ENCODE results near the gene PLA2R1. TPM values are rescaled to one million over a fixed set of nuclear protein-coding genes. Genes with fewer than 3 reads are reported as not detected.

PLA2R1 gene
- total and polyA plus RNA-seq, 10 of the 15 experiments (the other 5 are each of a cell fraction or from before 2014, with no cell fraction given) = 0.01 to 0.05 (median 0.02) TPM; not detected in 6

DNA sequence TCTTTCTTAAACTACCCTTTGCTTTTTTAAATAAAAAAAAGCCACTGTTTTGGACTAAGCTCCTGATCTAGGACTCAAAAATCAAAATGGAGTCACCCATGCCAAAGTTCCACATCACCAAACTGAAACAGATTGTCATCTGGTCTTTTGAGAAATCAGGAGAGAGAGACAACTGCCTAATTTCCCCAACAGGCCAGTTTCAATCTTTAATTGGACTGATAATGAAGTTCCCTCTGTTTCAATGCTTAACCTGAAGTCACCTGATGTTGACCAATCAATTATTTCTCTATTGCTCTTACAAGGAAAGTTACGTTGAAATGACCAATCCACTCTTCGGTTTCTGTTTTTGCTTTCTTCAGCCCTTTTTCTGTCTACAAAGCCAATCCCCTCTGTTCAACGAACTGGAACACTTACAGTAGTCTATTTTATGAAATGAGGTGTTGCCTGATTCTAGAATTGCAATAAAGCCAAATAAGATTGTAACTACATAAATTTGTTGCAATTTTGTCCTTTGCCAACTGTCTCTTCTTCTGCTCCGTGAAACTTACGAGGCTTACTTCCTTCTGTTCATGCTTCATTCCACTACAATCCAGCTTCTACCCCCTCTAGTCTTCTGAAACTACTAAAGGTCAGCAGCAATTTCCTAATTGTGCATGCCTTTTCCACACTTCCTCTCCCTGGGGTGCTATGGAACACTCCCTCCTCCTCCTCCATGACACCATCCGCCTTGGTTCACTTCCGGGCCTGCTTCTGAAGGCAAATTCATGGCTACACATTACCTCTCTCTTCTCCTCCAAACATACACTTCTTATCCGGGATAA, 169.2 kb downstream of the PLA2R1 start (continued):
- TF ChIP-seq, protein P1, sequence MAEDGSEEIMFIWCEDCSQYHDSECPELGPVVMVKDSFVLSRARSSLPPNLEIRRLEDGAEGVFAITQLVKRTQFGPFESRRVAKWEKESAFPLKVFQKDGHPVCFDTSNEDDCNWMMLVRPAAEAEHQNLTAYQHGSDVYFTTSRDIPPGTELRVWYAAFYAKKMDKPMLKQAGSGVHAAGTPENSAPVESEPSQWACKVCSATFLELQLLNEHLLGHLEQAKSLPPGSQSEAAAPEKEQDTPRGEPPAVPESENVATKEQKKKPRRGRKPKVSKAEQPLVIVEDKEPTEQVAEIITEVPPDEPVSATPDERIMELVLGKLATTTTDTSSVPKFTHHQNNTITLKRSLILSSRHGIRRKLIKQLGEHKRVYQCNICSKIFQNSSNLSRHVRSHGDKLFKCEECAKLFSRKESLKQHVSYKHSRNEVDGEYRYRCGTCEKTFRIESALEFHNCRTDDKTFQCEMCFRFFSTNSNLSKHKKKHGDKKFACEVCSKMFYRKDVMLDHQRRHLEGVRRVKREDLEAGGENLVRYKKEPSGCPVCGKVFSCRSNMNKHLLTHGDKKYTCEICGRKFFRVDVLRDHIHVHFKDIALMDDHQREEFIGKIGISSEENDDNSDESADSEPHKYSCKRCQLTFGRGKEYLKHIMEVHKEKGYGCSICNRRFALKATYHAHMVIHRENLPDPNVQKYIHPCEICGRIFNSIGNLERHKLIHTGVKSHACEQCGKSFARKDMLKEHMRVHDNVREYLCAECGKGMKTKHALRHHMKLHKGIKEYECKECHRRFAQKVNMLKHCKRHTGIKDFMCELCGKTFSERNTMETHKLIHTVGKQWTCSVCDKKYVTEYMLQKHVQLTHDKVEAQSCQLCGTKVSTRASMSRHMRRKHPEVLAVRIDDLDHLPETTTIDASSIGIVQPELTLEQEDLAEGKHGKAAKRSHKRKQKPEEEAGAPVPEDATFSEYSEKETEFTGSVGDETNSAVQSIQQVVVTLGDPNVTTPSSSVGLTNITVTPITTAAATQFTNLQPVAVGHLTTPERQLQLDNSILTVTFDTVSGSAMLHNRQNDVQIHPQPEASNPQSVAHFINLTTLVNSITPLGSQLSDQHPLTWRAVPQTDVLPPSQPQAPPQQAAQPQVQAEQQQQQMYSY (CRISPR knock-in tag; IDR thresholded peaks at IDR 0.05) = peak; percentile 99
- TF ChIP-seq PAX5 (IDR thresholded peaks at IDR 0.05; ENCODE audit: borderline replicate concordance, low read depth, low read length) = 0 out of 2 replicates have a peak, but pooled peaks have one; percentile 39
- peak; percentile 93 for TF ChIP-seq MTA2 (IDR thresholded peaks at IDR 0.05; ENCODE audit: low read depth)
- TF ChIP-seq, protein P2, sequence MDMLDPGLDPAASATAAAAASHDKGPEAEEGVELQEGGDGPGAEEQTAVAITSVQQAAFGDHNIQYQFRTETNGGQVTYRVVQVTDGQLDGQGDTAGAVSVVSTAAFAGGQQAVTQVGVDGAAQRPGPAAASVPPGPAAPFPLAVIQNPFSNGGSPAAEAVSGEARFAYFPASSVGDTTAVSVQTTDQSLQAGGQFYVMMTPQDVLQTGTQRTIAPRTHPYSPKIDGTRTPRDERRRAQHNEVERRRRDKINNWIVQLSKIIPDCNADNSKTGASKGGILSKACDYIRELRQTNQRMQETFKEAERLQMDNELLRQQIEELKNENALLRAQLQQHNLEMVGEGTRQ (IDR thresholded peaks at IDR 0.05; ENCODE audit: borderline replicate concordance, low read depth, low read length) = no peak; the same call in 1 of the 2 replicates
- no peak for TF ChIP-seq EP300 (IDR thresholded peaks at IDR 0.05; ENCODE audit: borderline replicate concordance in 1 of 2, control insufficient read depth in 1 of 2, low read depth in 2 of 2, low read length in 2 of 2)
- TF ChIP-seq, protein P3, sequence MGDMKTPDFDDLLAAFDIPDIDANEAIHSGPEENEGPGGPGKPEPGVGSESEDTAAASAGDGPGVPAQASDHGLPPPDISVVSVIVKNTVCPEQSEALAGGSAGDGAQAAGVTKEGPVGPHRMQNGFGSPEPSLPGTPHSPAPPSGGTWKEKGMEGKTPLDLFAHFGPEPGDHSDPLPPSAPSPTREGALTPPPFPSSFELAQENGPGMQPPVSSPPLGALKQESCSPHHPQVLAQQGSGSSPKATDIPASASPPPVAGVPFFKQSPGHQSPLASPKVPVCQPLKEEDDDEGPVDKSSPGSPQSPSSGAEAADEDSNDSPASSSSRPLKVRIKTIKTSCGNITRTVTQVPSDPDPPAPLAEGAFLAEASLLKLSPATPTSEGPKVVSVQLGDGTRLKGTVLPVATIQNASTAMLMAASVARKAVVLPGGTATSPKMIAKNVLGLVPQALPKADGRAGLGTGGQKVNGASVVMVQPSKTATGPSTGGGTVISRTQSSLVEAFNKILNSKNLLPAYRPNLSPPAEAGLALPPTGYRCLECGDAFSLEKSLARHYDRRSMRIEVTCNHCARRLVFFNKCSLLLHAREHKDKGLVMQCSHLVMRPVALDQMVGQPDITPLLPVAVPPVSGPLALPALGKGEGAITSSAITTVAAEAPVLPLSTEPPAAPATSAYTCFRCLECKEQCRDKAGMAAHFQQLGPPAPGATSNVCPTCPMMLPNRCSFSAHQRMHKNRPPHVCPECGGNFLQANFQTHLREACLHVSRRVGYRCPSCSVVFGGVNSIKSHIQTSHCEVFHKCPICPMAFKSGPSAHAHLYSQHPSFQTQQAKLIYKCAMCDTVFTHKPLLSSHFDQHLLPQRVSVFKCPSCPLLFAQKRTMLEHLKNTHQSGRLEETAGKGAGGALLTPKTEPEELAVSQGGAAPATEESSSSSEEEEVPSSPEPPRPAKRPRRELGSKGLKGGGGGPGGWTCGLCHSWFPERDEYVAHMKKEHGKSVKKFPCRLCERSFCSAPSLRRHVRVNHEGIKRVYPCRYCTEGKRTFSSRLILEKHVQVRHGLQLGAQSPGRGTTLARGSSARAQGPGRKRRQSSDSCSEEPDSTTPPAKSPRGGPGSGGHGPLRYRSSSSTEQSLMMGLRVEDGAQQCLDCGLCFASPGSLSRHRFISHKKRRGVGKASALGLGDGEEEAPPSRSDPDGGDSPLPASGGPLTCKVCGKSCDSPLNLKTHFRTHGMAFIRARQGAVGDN (IDR thresholded peaks at IDR 0.05) = peak; percentile 100
- no peak for TF ChIP-seq CBFB (IDR thresholded peaks at IDR 0.05; ENCODE audit: low read depth)
- TF ChIP-seq BMI1 (IDR thresholded peaks at IDR 0.05; ENCODE audit: borderline replicate concordance) = no peak
- TF ChIP-seq SIX5 (IDR thresholded peaks at IDR 0.05; ENCODE audit: low read depth, low read length, severe bottlenecking) = no peak
- TF ChIP-seq, protein P4, sequence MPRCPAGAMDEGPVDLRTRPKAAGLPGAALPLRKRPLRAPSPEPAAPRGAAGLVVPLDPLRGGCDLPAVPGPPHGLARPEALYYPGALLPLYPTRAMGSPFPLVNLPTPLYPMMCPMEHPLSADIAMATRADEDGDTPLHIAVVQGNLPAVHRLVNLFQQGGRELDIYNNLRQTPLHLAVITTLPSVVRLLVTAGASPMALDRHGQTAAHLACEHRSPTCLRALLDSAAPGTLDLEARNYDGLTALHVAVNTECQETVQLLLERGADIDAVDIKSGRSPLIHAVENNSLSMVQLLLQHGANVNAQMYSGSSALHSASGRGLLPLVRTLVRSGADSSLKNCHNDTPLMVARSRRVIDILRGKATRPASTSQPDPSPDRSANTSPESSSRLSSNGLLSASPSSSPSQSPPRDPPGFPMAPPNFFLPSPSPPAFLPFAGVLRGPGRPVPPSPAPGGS (IDR thresholded peaks at IDR 0.05; ENCODE audit: borderline replicate concordance, insufficient read depth, low read depth, low read length, poor library complexity, severe bottlenecking) = no peak
- no peak for TF ChIP-seq FOS (IDR thresholded peaks at IDR 0.05; ENCODE audit: borderline replicate concordance, extremely low read depth, insufficient read length)
- TF ChIP-seq CREM (IDR thresholded peaks at IDR 0.05; ENCODE audit: low read depth) = no peak
- no peak for TF ChIP-seq TAF1 (IDR thresholded peaks at IDR 0.05; ENCODE audit: borderline replicate concordance, low read depth, low read length)
- TF ChIP-seq YBX1 (IDR thresholded peaks at IDR 0.05) = no peak
- TF ChIP-seq, protein P5, sequence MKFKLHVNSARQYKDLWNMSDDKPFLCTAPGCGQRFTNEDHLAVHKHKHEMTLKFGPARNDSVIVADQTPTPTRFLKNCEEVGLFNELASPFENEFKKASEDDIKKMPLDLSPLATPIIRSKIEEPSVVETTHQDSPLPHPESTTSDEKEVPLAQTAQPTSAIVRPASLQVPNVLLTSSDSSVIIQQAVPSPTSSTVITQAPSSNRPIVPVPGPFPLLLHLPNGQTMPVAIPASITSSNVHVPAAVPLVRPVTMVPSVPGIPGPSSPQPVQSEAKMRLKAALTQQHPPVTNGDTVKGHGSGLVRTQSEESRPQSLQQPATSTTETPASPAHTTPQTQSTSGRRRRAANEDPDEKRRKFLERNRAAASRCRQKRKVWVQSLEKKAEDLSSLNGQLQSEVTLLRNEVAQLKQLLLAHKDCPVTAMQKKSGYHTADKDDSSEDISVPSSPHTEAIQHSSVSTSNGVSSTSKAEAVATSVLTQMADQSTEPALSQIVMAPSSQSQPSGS (IDR thresholded peaks at IDR 0.05; ENCODE audit: low read length) = peak; percentile 46
- peak; percentile 20; the same call in 1 of the 2 replicates for TF ChIP-seq PAX8 (IDR thresholded peaks at IDR 0.05)
